K562 (cell line): ENCODE results near the gene SPATA45. TPM values are rescaled to one million over a fixed set of nuclear protein-coding genes. Genes with fewer than 3 reads are reported as not detected.

ENCODE experiments used
- ATAC-seq: fragments of 200-7000 bp; cut with Tn5 transposase; 3 replicates; pipeline ENCODE4 v1.9.1; 2020; ENCODE audit warnings: moderate library complexity
- BruUV-seq: library from RNA; stranded (reverse); fragments of 400-500 nt; replicated peaks from 2 replicates; lab custom pipeline; 2021; lab: Mats Ljungman, UMichigan
- CTCF ChIA-PET: fragments of 300-600 bp; formaldehyde crosslinking; extraction: SDS; loops from one replicate; lab custom pipeline; 2021; ENCODE audit warnings: low intra/inter-chr PET ratio; lab: Yijun Ruan, JAX
- POLR2A ChIA-PET: fragments of 300-600, 350-650 bp; sonication (Branson Sonifier 250); formaldehyde crosslinking; extraction: SDS; loops from one replicate; lab custom pipeline; 2021; ENCODE audit warnings: antibody characterized with exemption, inconsistent platforms; lab: Yijun Ruan, JAX
- DNase-seq, 4 experiments: peaks; one replicate each; pipeline versions ENCODE4 v3.0.0 to v3.0.0-alpha.2; 2011 to 2018; ENCODE audit warnings: low spot score in 3 of 4, mixed read lengths in 3 of 4; ENCODE audit errors: extremely low read depth in 1 of 4
- FAIRE-seq: peaks from 2 replicates; lab custom pipeline; 2011; peaks lifted over from hg19 to GRCh38; lab: Jason Lieb, UNC
- H2AFZ ChIP-seq: 2 replicates; pipeline ENCODE4 v1.6.0; 2011; ENCODE audit warnings: low read depth, low read length, control low read depth, inconsistent platforms
- H3K27ac ChIP-seq: fragments of 200-600 bp; 3 replicates; pipeline ENCODE4 v1.8.0; 2011; ENCODE audit warnings: low read depth, mild to moderate bottlenecking, control low read depth, inconsistent platforms, low read length, moderate library complexity, mixed read lengths; ENCODE audit errors: extremely low read depth
- H3K27me3 ChIP-seq, 2 experiments: fragments of 300-600 bp in 1 of 2; 2 replicates in 1 of 2; 3 replicates in 1 of 2; pipeline versions ENCODE4 v1.6.0 to v1.8.0; 2011; ENCODE audit warnings: inconsistent platforms in 2 of 2, low read length in 2 of 2, mild to moderate bottlenecking in 1 of 2, mixed read lengths in 1 of 2, moderate library complexity in 1 of 2; ENCODE audit not compliant: control insufficient read depth in 2 of 2, insufficient read depth in 2 of 2
- H3K36me3 ChIP-seq: fragments of 300-600 bp; 3 replicates; pipeline ENCODE4 v1.8.0; 2011; ENCODE audit warnings: mild to moderate bottlenecking, low read length, inconsistent platforms; ENCODE audit not compliant: control insufficient read depth, insufficient read depth
- H3K4me1 ChIP-seq, 2 experiments: fragments of 200-600 bp in 1 of 2; replicated peaks in 1 of 2; 2 replicates in 1 of 2; 3 replicates in 1 of 2; pipeline versions ENCODE4 v1.5.1 to v1.8.0; 2011; ENCODE audit warnings: inconsistent platforms in 2 of 2, low read length in 2 of 2, mild to moderate bottlenecking in 1 of 2, mixed read lengths in 1 of 2, moderate library complexity in 1 of 2; ENCODE audit not compliant: control insufficient read depth in 2 of 2, insufficient read depth in 2 of 2
- H3K4me2 ChIP-seq: 2 replicates; pipeline ENCODE4 v1.6.1; 2011; ENCODE audit warnings: low read length, control low read depth, inconsistent platforms, mixed read lengths; ENCODE audit not compliant: insufficient read depth
- H3K4me3 ChIP-seq: fragments of 200-600 bp; sonication (generic), shearing (Covaris generic); 2 replicates; pipeline ENCODE4 v1.5.1; 2016; ENCODE audit warnings: control low read depth, inconsistent platforms
- H3K79me2 ChIP-seq: fragments of 200-600 bp; 3 replicates; pipeline ENCODE4 v1.8.0; 2011; ENCODE audit warnings: low read length, inconsistent platforms; ENCODE audit not compliant: control insufficient read depth, insufficient read depth
- H3K9ac ChIP-seq, 2 experiments: 2 replicates each; pipeline versions ENCODE4 v1.6.0 to v1.6.1; 2011; ENCODE audit warnings: low read depth in 2 of 2, low read length in 2 of 2, control low read depth in 1 of 2, inconsistent platforms in 1 of 2, mild to moderate bottlenecking in 1 of 2, mixed read lengths in 1 of 2; ENCODE audit not compliant: insufficient read depth in 1 of 2
- H3K9me1 ChIP-seq: one replicate; pipeline ENCODE4 v1.6.0; 2011; ENCODE audit warnings: inconsistent platforms, mild to moderate bottlenecking, low read length, moderate library complexity; ENCODE audit not compliant: control insufficient read depth, insufficient read depth
- H3K9me3 ChIP-seq: replicated peaks from 2 replicates; pipeline ENCODE4 v1.5.1; 2011; ENCODE audit warnings: low read depth, low read length, inconsistent platforms; ENCODE audit not compliant: control insufficient read depth, insufficient read depth
- H4K20me1 ChIP-seq: replicated peaks from 2 replicates; pipeline ENCODE4 v1.6.1; 2011; ENCODE audit warnings: low read length, inconsistent platforms, mixed read lengths; ENCODE audit not compliant: control insufficient read depth, insufficient read depth
- MGA ChIP-seq: fragments of 450-650 bp; IDR thresholded peaks from 2 replicates; pipeline ENCODE4 v1.6.1; 2016; ENCODE audit warnings: mild to moderate bottlenecking, moderate library complexity
- SNAPC5 ChIP-seq: fragments of 250-450 bp; sonication (Bioruptor Pico); IDR thresholded peaks from 2 replicates; pipeline ENCODE4 v1.8.0; 2021; ENCODE audit warnings: moderate library complexity, mild to moderate bottlenecking, inconsistent platforms
- ZNF354B ChIP-seq: fragments of 250-450 bp; sonication (Bioruptor Pico); IDR thresholded peaks from 2 replicates; pipeline ENCODE4 v1.4.0; 2020
- WGBS: fragments of 100-300 bp; shearing (Covaris generic); methylation state at CpG from one replicate; pipeline ENCODE4 v1.1.6; 2016; ENCODE audit warnings: low coverage, mixed read lengths; ENCODE audit not compliant: insufficient coverage; ENCODE audit errors: missing lambda C conversion rate; 5-methylcytosine and 5-hydroxymethylcytosine counted together
- in situ Hi-C: fragments of 300-500 bp; cut with MboI; formaldehyde crosslinking; loops from 4 replicates; pipeline ENCODE4 v1.15.0; 2018; ENCODE audit warnings: inconsistent platforms, mixed read lengths
- intact Hi-C: fragments of 100-400 bp; cut with micrococcal nuclease; formaldehyde crosslinking; loops from 2 replicates; pipeline ENCODE4 v1.14.2; 2022
- polyA plus RNA-seq, 8 experiments: library from polyadenylated mRNA; depleted of rRNA in 4 of 8; stranded (reverse) in 5 of 8; unstranded in 3 of 8; fragments of >200 nt; fragmentation: Nextera tagmentation in 2 of 8; fragmentation: Illumina TruSeq in 1 of 8; extraction: Ambion mirVana in 2 of 8; extraction: Trizol in 1 of 8; gene quantifications; 2 replicates each; pipeline versions ENCODE4 v1.2.1 to v1.2.3, GENCODE V29; 2011 to 2014; ENCODE audit warnings: inconsistent platforms in 1 of 8, missing spikeins in 1 of 8
- total RNA-seq, 7 experiments: library from RNA; depleted of rRNA in 6 of 7; stranded (reverse); fragments of >200 nt in 6 of 7; fragmentation: Illumina TruSeq in 2 of 7; extraction: Trizol in 2 of 7; gene quantifications; 2 replicates each; pipeline versions ENCODE4 v1.2.1 to v1.2.3, GENCODE V29; 2011 to 2021; ENCODE audit warnings: low replicate concordance in 1 of 7
- TF ChIP-seq, protein P1 (sequence below): fragments of 250-450 bp; sonication (Bioruptor Pico); IDR thresholded peaks from 2 replicates; pipeline ENCODE4 v1.4.0; 2020

SPATA45 gene
- total and polyA plus RNA-seq, 9 of the 15 experiments (the other 6 are each of a cell fraction or from before 2014, with no cell fraction given), result 0.18 TPM; not detected in 8

DNA sequence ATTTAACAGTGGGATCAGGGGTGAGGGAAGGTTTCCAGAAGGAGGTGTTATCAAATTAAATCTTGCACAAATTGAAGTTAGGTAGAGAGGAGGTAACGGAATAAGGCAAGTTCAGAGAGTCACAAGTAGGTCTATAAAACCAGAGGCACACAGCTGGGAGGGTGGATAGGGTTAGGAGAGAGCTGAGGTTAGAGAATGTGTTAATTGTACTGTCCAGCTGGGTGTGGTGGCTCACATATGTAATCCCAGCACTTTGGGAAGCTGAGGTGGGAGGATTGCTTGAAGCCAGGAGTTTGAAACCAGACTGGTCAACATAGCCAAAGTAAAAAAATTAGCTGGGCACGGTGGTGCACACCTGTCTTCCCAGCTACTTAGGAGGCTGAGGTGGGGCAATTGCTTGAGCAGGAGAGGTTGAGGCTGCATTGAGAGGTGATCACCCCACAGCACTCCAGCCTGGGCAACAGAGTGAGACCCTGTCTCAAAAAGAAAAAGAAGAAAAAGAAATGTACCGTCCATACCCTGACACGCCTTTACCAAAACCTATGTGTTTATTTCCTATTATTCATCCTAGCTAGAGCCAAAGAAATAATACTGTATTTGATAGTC lies 20.2 kb downstream of the SPATA45 start:
- no peak for FAIRE-seq
- in situ Hi-C loops, result no loop called here
- Histone ChIP-seq H3K36me3 (no peaks in the 10 kb centered on the region), H3K9me1 (no peaks in the 10 kb centered on the region), H2AFZ (no peak overlapping the region), H3K9me3 (peaks cover 9% of the 10 kb centered on the region), H3K27ac (no peak overlapping the region), H3K27me3 (0 out of 5 replicates have a peak, but pooled peaks cover 0 to 4% of the 10 kb centered on the region in 2 experiments), H4K20me1 (no peaks in the 10 kb centered on the region), H3K79me2 (no peaks in the 10 kb centered on the region), H3K4me3 (no peak overlapping the region), H3K4me1 (no peaks in the 10 kb centered on the region; a peak in 1 of 5 replicates), H3K4me2 (no peak overlapping the region), H3K9ac (no peak overlapping the region)
- BruUV-seq, result no TSS peak
- CTCF ChIA-PET, result no interaction called here
- no peak for DNase-seq
- WGBS, result 36% methylated on average over 4 of the region's 4 CpGs
- ATAC-seq, result no peak
- POLR2A ChIA-PET, result interaction anchor here (0.6 to 0.9 kb wide), 4 partner anchors 12 to 59 kb away, joined by 3 to 5 read pairs (median 3); partner anchors contain the start of gene FLVCR1
- intact Hi-C loops, result no loop called here
- TF ChIP-seq, protein P1, sequence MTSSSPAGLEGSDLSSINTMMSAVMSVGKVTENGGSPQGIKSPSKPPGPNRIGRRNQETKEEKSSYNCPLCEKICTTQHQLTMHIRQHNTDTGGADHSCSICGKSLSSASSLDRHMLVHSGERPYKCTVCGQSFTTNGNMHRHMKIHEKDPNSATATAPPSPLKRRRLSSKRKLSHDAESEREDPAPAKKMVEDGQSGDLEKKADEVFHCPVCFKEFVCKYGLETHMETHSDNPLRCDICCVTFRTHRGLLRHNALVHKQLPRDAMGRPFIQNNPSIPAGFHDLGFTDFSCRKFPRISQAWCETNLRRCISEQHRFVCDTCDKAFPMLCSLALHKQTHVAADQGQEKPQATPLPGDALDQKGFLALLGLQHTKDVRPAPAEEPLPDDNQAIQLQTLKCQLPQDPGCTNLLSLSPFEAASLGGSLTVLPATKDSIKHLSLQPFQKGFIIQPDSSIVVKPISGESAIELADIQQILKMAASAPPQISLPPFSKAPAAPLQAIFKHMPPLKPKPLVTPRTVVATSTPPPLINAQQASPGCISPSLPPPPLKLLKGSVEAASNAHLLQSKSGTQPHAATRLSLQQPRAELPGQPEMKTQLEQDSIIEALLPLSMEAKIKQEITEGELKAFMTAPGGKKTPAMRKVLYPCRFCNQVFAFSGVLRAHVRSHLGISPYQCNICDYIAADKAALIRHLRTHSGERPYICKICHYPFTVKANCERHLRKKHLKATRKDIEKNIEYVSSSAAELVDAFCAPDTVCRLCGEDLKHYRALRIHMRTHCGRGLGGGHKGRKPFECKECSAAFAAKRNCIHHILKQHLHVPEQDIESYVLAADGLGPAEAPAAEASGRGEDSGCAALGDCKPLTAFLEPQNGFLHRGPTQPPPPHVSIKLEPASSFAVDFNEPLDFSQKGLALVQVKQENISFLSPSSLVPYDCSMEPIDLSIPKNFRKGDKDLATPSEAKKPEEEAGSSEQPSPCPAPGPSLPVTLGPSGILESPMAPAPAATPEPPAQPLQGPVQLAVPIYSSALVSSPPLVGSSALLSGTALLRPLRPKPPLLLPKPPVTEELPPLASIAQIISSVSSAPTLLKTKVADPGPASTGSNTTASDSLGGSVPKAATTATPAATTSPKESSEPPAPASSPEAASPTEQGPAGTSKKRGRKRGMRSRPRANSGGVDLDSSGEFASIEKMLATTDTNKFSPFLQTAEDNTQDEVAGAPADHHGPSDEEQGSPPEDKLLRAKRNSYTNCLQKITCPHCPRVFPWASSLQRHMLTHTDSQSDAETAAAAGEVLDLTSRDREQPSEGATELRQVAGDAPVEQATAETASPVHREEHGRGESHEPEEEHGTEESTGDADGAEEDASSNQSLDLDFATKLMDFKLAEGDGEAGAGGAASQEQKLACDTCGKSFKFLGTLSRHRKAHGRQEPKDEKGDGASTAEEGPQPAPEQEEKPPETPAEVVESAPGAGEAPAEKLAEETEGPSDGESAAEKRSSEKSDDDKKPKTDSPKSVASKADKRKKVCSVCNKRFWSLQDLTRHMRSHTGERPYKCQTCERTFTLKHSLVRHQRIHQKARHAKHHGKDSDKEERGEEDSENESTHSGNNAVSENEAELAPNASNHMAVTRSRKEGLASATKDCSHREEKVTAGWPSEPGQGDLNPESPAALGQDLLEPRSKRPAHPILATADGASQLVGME (CRISPR knock-in tag), result no peak
- TF ChIP-seq SNAPC5, result no peak
- TF ChIP-seq ZNF354B (CRISPR knock-in tag), result no peak
- TF ChIP-seq MGA, result no peak
